Measurements from ENCODE around the gene SCO2. TPM values are rescaled to one million over a fixed set of nuclear protein-coding genes. Genes with fewer than 3 reads are reported as not detected.
A peak's percentile ranks its signal among the peaks of the same experiment; 100 is the strongest.

SCO2 gene
- total RNA-seq, 1 experiment from 2014 or later, result 3.0 TPM

GRCh38 chr22:50513175-50513574 is 12.2 kb downstream of the SCO2 start:
- Histone ChIP-seq H3K27ac (no peak overlapping the region), H3K27me3 (ENCODE audit: insufficient read depth, low read depth) (no peaks in the 10 kb centered on the region), H3K79me2 (ENCODE audit: low read depth) (peaks cover 74% of the 10 kb centered on the region), H3K36me3 (ENCODE audit: low read depth) (peaks cover 7% of the 10 kb centered on the region; the same call in 1 of the 2 replicates), H3K9me3 (ENCODE audit: insufficient read depth, low read depth) (no peaks in the 10 kb centered on the region), H3K9me2 (ENCODE audit: insufficient read depth) (no peaks in the 10 kb centered on the region), H3F3A (ENCODE audit: insufficient read depth, low read depth) (no peaks in the 10 kb centered on the region; the same call in 1 of the 2 replicates), H3K4me2 (no peak overlapping the region), H3K4me3 (no peak overlapping the region), H2AFZ (no peak overlapping the region), H3K4me1 (replicated peaks; ENCODE audit: insufficient read depth) (peaks cover 12% of the 10 kb centered on the region), H4K20me1 (ENCODE audit: insufficient read depth) (peaks cover 24% of the 10 kb centered on the region)
- TF ChIP-seq CTCF (conservative IDR thresholded peaks at IDR 0.05) (no peak), EZH2 (IDR thresholded peaks at IDR 0.05; ENCODE audit: low read depth) (no peak)
- BruUV-seq (replicated peaks), result no TSS peak
- POLR2A ChIA-PET (ENCODE audit: unreplicated experiment), result interaction anchor here (0.6 kb wide), 1 partner anchor 13 kb away, joined by 4 read pairs; no protein-coding TSS in a partner anchor
- intact Hi-C loops (cut with micrococcal nuclease; ENCODE audit: unreplicated experiment), result no loop called here
- CTCF ChIA-PET, result no interaction called here
- no peak for DNase-seq

GRCh38 chr22:50508897-50509296 is 16.5 kb downstream of the SCO2 start:
- ChIA-PET CTCF (interaction anchor here (1.1 kb wide), 1 partner anchor 17 kb away, joined by 4 read pairs; the partner anchor contains the start of gene SCO2), POLR2A (ENCODE audit: unreplicated experiment) (no interaction called here)
- no peak for DNase-seq
- Histone ChIP-seq H3K27me3 (ENCODE audit: insufficient read depth, low read depth) (no peaks in the 10 kb centered on the region), H3K9me3 (ENCODE audit: insufficient read depth, low read depth) (no peaks in the 10 kb centered on the region), H2AFZ (peak overlapping the region; percentile 88; the same call in 1 of the 2 replicates), H3K36me3 (ENCODE audit: low read depth) (0 out of 2 replicates have a peak, but pooled peaks cover 5% of the 10 kb centered on the region), H3F3A (ENCODE audit: insufficient read depth, low read depth) (no peaks in the 10 kb centered on the region), H3K9me2 (ENCODE audit: insufficient read depth) (no peaks in the 10 kb centered on the region), H3K79me2 (ENCODE audit: low read depth) (peaks cover 60% of the 10 kb centered on the region), H3K4me2 (peak overlapping the region; percentile 93), H3K4me3 (peak overlapping the region; percentile 68), H3K4me1 (replicated peaks; ENCODE audit: insufficient read depth) (peaks cover 19% of the 10 kb centered on the region), H4K20me1 (ENCODE audit: insufficient read depth) (peaks cover 8% of the 10 kb centered on the region), H3K27ac (peak overlapping the region; percentile 48; the same call in 1 of the 2 replicates)
- intact Hi-C loops (cut with micrococcal nuclease; ENCODE audit: unreplicated experiment), result loop anchor here (1.0 to 5.0 kb wide), 4 partner anchors 16 to 167 kb away; partner anchors contain the start of genes CHKB, PPP6R2, SBF1 and SCO2
- TF ChIP-seq CTCF (conservative IDR thresholded peaks at IDR 0.05) (no peak), EZH2 (IDR thresholded peaks at IDR 0.05; ENCODE audit: low read depth) (no peak)
- BruUV-seq (replicated peaks), result TSS peak; percentile 34

GRCh38 chr22:50507991-50508884 is 17.2 kb downstream of the SCO2 start, which contains the start of gene NCAPH2:
Gene NCAPH2, plus strand, starts transcription at chr22:50508224. Its CDS starts 114 bp downstream, at chr22:50508338.
- Histone ChIP-seq H3K4me3 (peak within 1 kb of the TSS; percentile 97), H3K4me2 (peak within 1 kb of the TSS; percentile 94), H4K20me1 (ENCODE audit: insufficient read depth) (peaks cover 8% of the 10 kb centered on the region), H3F3A (ENCODE audit: insufficient read depth, low read depth) (no peaks in the 10 kb centered on the region), H3K27ac (peak within 1 kb of the TSS; percentile 48), H3K36me3 (ENCODE audit: low read depth) (0 out of 2 replicates have a peak, but pooled peaks cover 5% of the 10 kb centered on the region), H3K27me3 (ENCODE audit: insufficient read depth, low read depth) (no peaks in the 10 kb centered on the region), H3K4me1 (replicated peaks; ENCODE audit: insufficient read depth) (peaks cover 19% of the 10 kb centered on the region), H2AFZ (peak within 1 kb of the TSS; percentile 94), H3K9me3 (ENCODE audit: insufficient read depth, low read depth) (no peaks in the 10 kb centered on the region), H3K79me2 (ENCODE audit: low read depth) (peaks cover 53% of the 10 kb centered on the region), H3K9me2 (ENCODE audit: insufficient read depth) (no peaks in the 10 kb centered on the region)
- intact Hi-C loops (cut with micrococcal nuclease; ENCODE audit: unreplicated experiment), result loop anchor here (1.0 to 5.0 kb wide), 4 partner anchors 17 to 166 kb away; partner anchors contain the start of genes CHKB, PPP6R2, SBF1 and SCO2
- TF ChIP-seq CTCF (conservative IDR thresholded peaks at IDR 0.05), result no peak
- no peak for TF ChIP-seq EZH2 (IDR thresholded peaks at IDR 0.05; ENCODE audit: low read depth)
- ChIA-PET POLR2A (ENCODE audit: unreplicated experiment) (interaction anchor here (0.5 to 1.1 kb wide), 10 partner anchors 17 to 215 kb away, joined by 3 to 27 read pairs (median 6); partner anchors contain the start of genes CHKB and SCO2), CTCF (interaction anchor here (0.6 to 1.1 kb wide), 6 partner anchors 17 to 90 kb away, joined by 4 to 8 read pairs (median 6); partner anchors contain the start of genes SCO2 and SYCE3)
- no TSS peak for BruUV-seq (replicated peaks)
- DNase-seq, result peak; percentile 93 to 94
